Upper lobe of left lung (tissue), 6 donors: ENCODE results near the gene MOB3B. TPM values are rescaled to one million over a fixed set of nuclear protein-coding genes. Genes with fewer than 3 reads are reported as not detected.

ENCODE experiments used
- ATAC-seq, 2 donors: fragments of 200-7000 bp; cut with Tn5 transposase; one replicate each; pipeline ENCODE4 v1.9.1; 2022; ENCODE audit warnings: mild to moderate bottlenecking in 2 of 2, moderate library complexity in 2 of 2; ENCODE audit not compliant: low FRiP score in 2 of 2
- DNase-seq, 2 donors: peaks; one replicate each; pipeline ENCODE4 v3.0.0-alpha.2; 2019 to 2020
- H3K27ac ChIP-seq, 4 donors: fragments of 200-600 bp; sonication (generic); one replicate each; pipeline ENCODE4 v1.5.1; 2016 to 2019
- H3K27me3 ChIP-seq, 4 donors: fragments of 200-600 bp; sonication (generic); one replicate each; pipeline ENCODE4 v1.5.1; 2017 to 2019
- H3K36me3 ChIP-seq, 4 donors: fragments of 200-600 bp; sonication (generic); one replicate each; pipeline ENCODE4 v1.5.1; 2016 to 2019
- H3K4me1 ChIP-seq, 4 donors: fragments of 200-600 bp; sonication (generic); one replicate each; pipeline ENCODE4 v1.5.1; 2018 to 2019
- H3K4me3 ChIP-seq, 4 donors: fragments of 200-600 bp; sonication (generic); one replicate each; pipeline ENCODE4 v1.5.1; 2017 to 2019; ENCODE audit warnings: mild to moderate bottlenecking in 2 of 4, moderate library complexity in 1 of 4
- H3K9me3 ChIP-seq, 4 donors: fragments of 200-600 bp; sonication (generic); one replicate each; pipeline ENCODE4 v1.5.1; 2018 to 2019
- CTCF ChIP-seq, 6 experiments: fragments of 450-650 bp in 4 of 6; fragments of 200-600 bp in 2 of 6; sonication (generic) in 2 of 6; IDR thresholded peaks; one replicate each; pipeline ENCODE4 v1.5.1; 2016 to 2019; ENCODE audit warnings: antibody characterized with exemption in 6 of 6
- EP300 ChIP-seq, 4 donors: sonication (generic); formaldehyde crosslinking; IDR thresholded peaks; one replicate each; pipeline ENCODE4 v1.5.1; 2017; ENCODE audit warnings: antibody characterized with exemption in 4 of 4, control low read depth in 2 of 4
- POLR2A ChIP-seq, 4 donors: fragments of 450-650 bp; IDR thresholded peaks; one replicate each; pipeline ENCODE4 v1.5.1; 2016 to 2017; ENCODE audit warnings: antibody characterized with exemption in 4 of 4, mild to moderate bottlenecking in 2 of 4
- POLR2AphosphoS5 ChIP-seq, 2 donors: sonication (generic); formaldehyde crosslinking; IDR thresholded peaks; one replicate each; pipeline ENCODE4 v1.5.1; 2017; ENCODE audit warnings: antibody characterized with exemption in 2 of 2
- WGBS, 2 donors: methylation state at CpG; one replicate each; pipeline ENCODE4 v1.1.5; 2017 to 2018; 5-methylcytosine and 5-hydroxymethylcytosine counted together
- total RNA-seq, 6 donors: library from RNA; depleted of rRNA in 4 of 6; stranded (reverse); fragments of >200 nt in 4 of 6; gene quantifications; one replicate each; pipeline versions ENCODE4 v1.1.0 to v1.2.1, GENCODE V29; 2016 to 2021
- donor health status: DM: no; HTN: no; CAD: no; lungs with moderate emphysema.
- donor health status: DM: no; HTN: yes; CAD: no; lungs with severe emphysema.

MOB3B gene
- total RNA-seq, 6 donors from 2014 or later, result 4.2 to 20.7 (median 8.3) TPM

DNA sequence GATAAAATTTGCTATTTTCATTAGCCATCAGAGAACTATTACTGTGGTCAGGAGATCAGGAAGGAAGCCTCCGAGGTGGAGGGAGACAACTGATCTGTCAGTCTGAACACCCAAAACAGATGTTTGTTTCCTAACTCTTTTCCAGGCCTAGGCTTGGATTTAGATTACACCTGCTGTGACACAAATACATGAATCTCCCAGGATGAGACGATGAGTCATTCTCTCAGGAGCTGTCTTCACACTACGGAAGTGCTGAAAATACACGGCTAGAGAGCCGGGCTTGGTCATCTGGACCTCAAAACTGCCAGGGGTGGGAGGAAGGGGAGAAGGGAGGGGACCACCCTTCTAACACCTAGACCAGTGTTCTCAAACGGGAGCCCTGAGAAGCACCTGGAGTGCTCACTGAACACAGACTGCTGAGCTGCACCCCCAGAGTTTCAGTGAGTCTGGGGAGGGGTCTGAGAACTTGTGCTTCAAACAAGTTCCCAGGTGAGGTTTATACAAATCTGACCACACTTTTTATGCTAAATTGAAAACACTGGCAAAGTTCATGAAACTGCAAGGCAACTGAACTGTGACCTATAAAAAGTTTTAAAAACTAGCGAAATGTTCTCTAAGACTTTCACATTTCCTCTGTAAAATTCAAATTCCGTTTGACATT lies 152.3 kb downstream of the MOB3B start:
- DNase-seq (no peak), ATAC-seq (no peak)
- no peaks in the 10 kb centered on the region for H3K9me3 ChIP-seq
- no peak overlapping the region for H3K4me3 ChIP-seq
- no peaks in the 10 kb centered on the region for H3K36me3 ChIP-seq
- no peak overlapping the region for H3K27ac ChIP-seq
- WGBS, 2 donors, result 68 to 75% methylated on average over 8 of the region's 8 CpGs
- peaks cover 0 to 12% (median 0%) of the 10 kb centered on the region in 4 donors for H3K4me1 ChIP-seq
- TF ChIP-seq EP300 (IDR thresholded peaks at IDR 0.05), result no peak
- no peak for TF ChIP-seq POLR2AphosphoS5 (IDR thresholded peaks at IDR 0.05)
- no peak for TF ChIP-seq POLR2A (IDR thresholded peaks at IDR 0.05)
- no peak for TF ChIP-seq CTCF (IDR thresholded peaks at IDR 0.05)
- H3K27me3 ChIP-seq, result no peaks in the 10 kb centered on the region

GRCh38 chr9:27373851-27374250 lies 155.8 kb downstream of the MOB3B start:
- Histone ChIP-seq H3K36me3 (no peaks in the 10 kb centered on the region), H3K27me3 (no peaks in the 10 kb centered on the region), H3K27ac (no peak overlapping the region), H3K4me3 (no peak overlapping the region), H3K9me3 (no peaks in the 10 kb centered on the region), H3K4me1 (peaks cover 0 to 5% (median 0%) of the 10 kb centered on the region in 4 donors)
- ATAC-seq (no peak), DNase-seq (no peak)
- 95% methylated on average over 4 of the region's 4 CpGs for WGBS, 2 donors
- TF ChIP-seq POLR2AphosphoS5 (IDR thresholded peaks at IDR 0.05) (no peak), CTCF (IDR thresholded peaks at IDR 0.05) (no peak), POLR2A (IDR thresholded peaks at IDR 0.05) (no peak), EP300 (IDR thresholded peaks at IDR 0.05) (no peak)

- DNase-seq, result no peak
- Histone ChIP-seq H3K36me3 (no peaks in the 10 kb centered on the region), H3K4me3 (no peak overlapping the region), H3K4me1 (peaks cover 0 to 5% (median under 1%) of the 10 kb centered on the region in 4 donors), H3K27me3 (no peaks in the 10 kb centered on the region), H3K27ac (no peak overlapping the region), H3K9me3 (no peaks in the 10 kb centered on the region)
- WGBS, 2 donors, result 86 to 88% methylated on average over 1 of the region's 1 CpG
- TF ChIP-seq POLR2A (IDR thresholded peaks at IDR 0.05), result no peak
- TF ChIP-seq POLR2AphosphoS5 (IDR thresholded peaks at IDR 0.05), result no peak
- TF ChIP-seq CTCF (IDR thresholded peaks at IDR 0.05), result no peak
- TF ChIP-seq EP300 (IDR thresholded peaks at IDR 0.05), result no peak
- ATAC-seq, result no peak
Measured at GRCh38 chr9:27372615-27373014, 157.0 kb downstream of the MOB3B start.

DNA sequence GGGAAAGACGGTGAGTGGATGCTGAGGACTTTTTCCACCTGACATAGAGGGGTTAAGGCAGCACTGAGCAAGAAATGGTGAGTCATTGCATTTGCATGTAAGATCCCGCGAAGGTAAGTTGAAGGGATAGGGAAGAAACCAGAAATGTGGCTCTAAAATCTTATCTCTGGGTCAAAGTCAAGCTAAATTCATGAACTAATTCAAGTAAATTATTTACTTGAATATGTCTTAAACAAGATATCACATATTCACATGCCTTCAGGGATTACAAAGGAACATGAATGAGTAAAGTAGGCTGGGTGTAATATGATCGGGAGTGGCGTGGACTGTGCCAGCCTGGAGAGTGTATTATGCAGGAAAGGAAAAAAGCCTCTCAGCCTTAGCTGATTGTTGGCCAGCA lies 158.2 kb downstream of the MOB3B start:
- no peak overlapping the region for H3K4me3 ChIP-seq
- H3K27me3 ChIP-seq, result no peaks in the 10 kb centered on the region
- H3K9me3 ChIP-seq, result no peaks in the 10 kb centered on the region
- no peaks in the 10 kb centered on the region for H3K36me3 ChIP-seq
- ATAC-seq, result no peak
- no peak overlapping the region for H3K27ac ChIP-seq
- TF ChIP-seq EP300 (IDR thresholded peaks at IDR 0.05) (no peak), POLR2AphosphoS5 (IDR thresholded peaks at IDR 0.05) (no peak), POLR2A (IDR thresholded peaks at IDR 0.05) (no peak), CTCF (IDR thresholded peaks at IDR 0.05) (no peak)
- H3K4me1 ChIP-seq, result peaks cover 0 to 13% (median 9%) of the 10 kb centered on the region in 4 donors
- DNase-seq, result no peak
- WGBS, 2 donors, result 56 to 67% methylated on average over 5 of the region's 5 CpGs

GRCh38 chr9:27369591-27369990 lies 160.0 kb downstream of the MOB3B start:
- 60 to 68% methylated on average over 5 of the region's 5 CpGs for WGBS, 2 donors
- no peaks in the 10 kb centered on the region for H3K27me3 ChIP-seq
- ATAC-seq, result peak in 1 of 2 donors; percentile 59
- no peak overlapping the region for H3K4me3 ChIP-seq
- TF ChIP-seq POLR2A (IDR thresholded peaks at IDR 0.05), result no peak
- TF ChIP-seq EP300 (IDR thresholded peaks at IDR 0.05), result no peak
- no peak for TF ChIP-seq POLR2AphosphoS5 (IDR thresholded peaks at IDR 0.05)
- no peak for TF ChIP-seq CTCF (IDR thresholded peaks at IDR 0.05)
- no peak overlapping the region for H3K27ac ChIP-seq
- H3K36me3 ChIP-seq, result no peaks in the 10 kb centered on the region
- no peaks in the 10 kb centered on the region for H3K9me3 ChIP-seq
- peaks cover 0 to 20% (median 14%) of the 10 kb centered on the region in 4 donors for H3K4me1 ChIP-seq
- no peak for DNase-seq
